Sigmoid colon (tissue), 7 donors: ENCODE data around the gene TCF12. TPM values are rescaled to one million over a fixed set of nuclear protein-coding genes. Genes with fewer than 3 reads are reported as not detected.

Source experiments
- DNase-seq: peaks from one replicate; pipeline ENCODE4 v3.0.0-alpha.2; 2019
- H3K27ac ChIP-seq, 4 donors: fragments of 200-600 bp; sonication (generic); one replicate each; pipeline ENCODE4 v1.5.1; 2016 to 2019; ENCODE audit warnings: mild to moderate bottlenecking in 1 of 4
- H3K27me3 ChIP-seq, 3 donors: fragments of 200-600 bp; sonication (generic); one replicate each; pipeline ENCODE4 v1.5.1; 2019; ENCODE audit warnings: mild to moderate bottlenecking in 1 of 3
- H3K36me3 ChIP-seq, 4 donors: fragments of 200-600 bp; sonication (generic); one replicate each; pipeline ENCODE4 v1.5.1; 2016 to 2019
- H3K4me1 ChIP-seq, 4 donors: fragments of 200-600 bp; sonication (generic); one replicate each; pipeline ENCODE4 v1.5.1; 2017 to 2019
- H3K4me3 ChIP-seq, 4 donors: fragments of 200-600 bp; sonication (generic); one replicate each; pipeline ENCODE4 v1.5.1; 2017 to 2019; ENCODE audit warnings: mild to moderate bottlenecking in 2 of 4, moderate library complexity in 1 of 4
- H3K9me3 ChIP-seq, 4 donors: fragments of 200-600 bp in 3 of 4; sonication (generic) in 3 of 4; one replicate each; pipeline versions ENCODE4 v1.5.1 to v1.6.1; 2013 to 2019
- EP300 ChIP-seq, 4 donors: sonication (generic); formaldehyde crosslinking; IDR thresholded peaks; one replicate each; pipeline ENCODE4 v1.6.1; 2017; ENCODE audit warnings: antibody characterized with exemption in 4 of 4
- POLR2A ChIP-seq, 2 donors: fragments of 450-650 bp; IDR thresholded peaks; one replicate each; pipeline ENCODE4 v1.6.1; 2016; ENCODE audit warnings: antibody characterized with exemption in 2 of 2, mild to moderate bottlenecking in 2 of 2, moderate library complexity in 2 of 2
- POLR2AphosphoS5 ChIP-seq, 4 donors: sonication (generic); formaldehyde crosslinking; IDR thresholded peaks; one replicate each; pipeline ENCODE4 v1.6.1; 2017; ENCODE audit warnings: antibody characterized with exemption in 4 of 4
- WGBS, 2 donors: extraction: QIAGEN DNeasy Blood & Tissue Kit; methylation state at CpG; one replicate each; pipeline ENCODE4 v1.1.7; 2013; 5-methylcytosine and 5-hydroxymethylcytosine counted together
- intact Hi-C: fragments of 100-400 bp; cut with DNase I; formaldehyde crosslinking; loops from one replicate; pipeline ENCODE4 v1.15.1; 2023
- polyA plus RNA-seq, 3 donors: library from polyadenylated mRNA; stranded (reverse); fragments of 200-250 nt; gene quantifications; one replicate each; pipeline ENCODE4 v1.2.3, GENCODE V29; 2013
- total RNA-seq, 4 donors: library from RNA; depleted of rRNA; stranded (reverse); fragments of >200 nt; gene quantifications; one replicate each; pipeline ENCODE4 v1.1.0, GENCODE V29; 2016
- TF ChIP-seq, protein P1 (sequence below), 4 experiments: fragments of 450-650 bp in 3 of 4; fragments of 200-600 bp in 1 of 4; IDR thresholded peaks; one replicate each; pipeline ENCODE4 v1.5.1; 2016 to 2019; ENCODE audit warnings: antibody characterized with exemption in 4 of 4, mild to moderate bottlenecking in 3 of 4, moderate library complexity in 2 of 4
- donor health status: healthy with polysubstance abuse.
- donor health status: Bipolar disorder and iron deficiency.
- donor health status: healthy.

The TCF12 gene
- total and polyA plus RNA-seq, 7 donors = 13.2 to 147 (median 77.8) TPM

DNA sequence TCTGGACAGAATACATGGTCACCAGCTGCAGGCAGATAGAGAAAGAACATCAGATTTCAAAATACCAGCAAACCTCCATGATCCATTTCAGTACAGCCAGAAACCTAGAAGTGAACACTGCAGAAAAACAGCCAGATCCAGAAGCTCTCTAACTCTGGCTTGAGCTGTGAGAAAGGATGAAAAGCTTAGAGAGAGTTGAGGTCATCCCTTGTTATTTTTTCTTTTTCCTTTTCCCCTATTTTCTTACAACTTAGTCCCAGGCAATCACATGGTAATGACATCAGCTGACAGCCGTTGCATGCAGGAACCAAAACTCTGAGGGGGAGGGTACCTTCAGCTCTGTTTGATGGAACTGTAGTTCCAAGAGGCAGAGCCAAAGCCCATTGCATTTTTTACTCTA, 113.2 kb downstream of the TCF12 start:
- peak overlapping the region in 1 of 4 donors; percentile 27 for H3K27ac ChIP-seq
- peak; percentile 70 for DNase-seq
- WGBS, 2 donors = 17 to 35% methylated on average over 1 of the region's 1 CpG
- no peak overlapping the region for H3K4me3 ChIP-seq
- H3K4me1 ChIP-seq = peaks cover 0 to 46% (median 31%) of the 10 kb centered on the region in 4 donors
- intact Hi-C loops = no loop called here
- TF ChIP-seq EP300 (IDR thresholded peaks at IDR 0.05) = no peak
- no peak for TF ChIP-seq POLR2A (IDR thresholded peaks at IDR 0.05)
- TF ChIP-seq, protein P1, sequence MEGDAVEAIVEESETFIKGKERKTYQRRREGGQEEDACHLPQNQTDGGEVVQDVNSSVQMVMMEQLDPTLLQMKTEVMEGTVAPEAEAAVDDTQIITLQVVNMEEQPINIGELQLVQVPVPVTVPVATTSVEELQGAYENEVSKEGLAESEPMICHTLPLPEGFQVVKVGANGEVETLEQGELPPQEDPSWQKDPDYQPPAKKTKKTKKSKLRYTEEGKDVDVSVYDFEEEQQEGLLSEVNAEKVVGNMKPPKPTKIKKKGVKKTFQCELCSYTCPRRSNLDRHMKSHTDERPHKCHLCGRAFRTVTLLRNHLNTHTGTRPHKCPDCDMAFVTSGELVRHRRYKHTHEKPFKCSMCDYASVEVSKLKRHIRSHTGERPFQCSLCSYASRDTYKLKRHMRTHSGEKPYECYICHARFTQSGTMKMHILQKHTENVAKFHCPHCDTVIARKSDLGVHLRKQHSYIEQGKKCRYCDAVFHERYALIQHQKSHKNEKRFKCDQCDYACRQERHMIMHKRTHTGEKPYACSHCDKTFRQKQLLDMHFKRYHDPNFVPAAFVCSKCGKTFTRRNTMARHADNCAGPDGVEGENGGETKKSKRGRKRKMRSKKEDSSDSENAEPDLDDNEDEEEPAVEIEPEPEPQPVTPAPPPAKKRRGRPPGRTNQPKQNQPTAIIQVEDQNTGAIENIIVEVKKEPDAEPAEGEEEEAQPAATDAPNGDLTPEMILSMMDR (IDR thresholded peaks at IDR 0.05) = no peak
- H3K27me3 ChIP-seq = no peaks in the 10 kb centered on the region
- no peaks in the 10 kb centered on the region for H3K9me3 ChIP-seq
- no peaks in the 10 kb centered on the region for H3K36me3 ChIP-seq

DNA sequence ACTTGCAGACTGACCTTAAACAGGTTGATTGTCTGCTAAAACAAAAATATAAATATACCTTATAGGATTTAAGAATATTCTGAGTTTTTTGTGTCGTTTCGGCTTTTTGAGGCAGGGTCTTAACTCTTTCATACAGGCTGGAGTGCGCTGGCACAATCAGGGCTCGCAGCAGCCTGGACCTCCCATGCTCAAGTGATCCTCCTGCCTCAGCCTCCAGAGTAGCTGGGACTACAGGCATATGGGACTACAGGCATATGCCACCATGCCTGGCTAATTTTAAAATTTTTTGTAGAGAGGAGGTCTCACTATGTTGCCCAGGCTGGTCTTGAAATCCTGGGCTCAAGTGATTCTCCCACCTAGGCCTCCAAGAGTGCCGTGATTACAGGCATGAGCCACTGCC, 113.9 kb downstream of the TCF12 start:
- peaks cover 0 to 45% (median 31%) of the 10 kb centered on the region in 4 donors for H3K4me1 ChIP-seq
- 94 to 98% methylated on average over 5 of the region's 5 CpGs for WGBS, 2 donors

DNA sequence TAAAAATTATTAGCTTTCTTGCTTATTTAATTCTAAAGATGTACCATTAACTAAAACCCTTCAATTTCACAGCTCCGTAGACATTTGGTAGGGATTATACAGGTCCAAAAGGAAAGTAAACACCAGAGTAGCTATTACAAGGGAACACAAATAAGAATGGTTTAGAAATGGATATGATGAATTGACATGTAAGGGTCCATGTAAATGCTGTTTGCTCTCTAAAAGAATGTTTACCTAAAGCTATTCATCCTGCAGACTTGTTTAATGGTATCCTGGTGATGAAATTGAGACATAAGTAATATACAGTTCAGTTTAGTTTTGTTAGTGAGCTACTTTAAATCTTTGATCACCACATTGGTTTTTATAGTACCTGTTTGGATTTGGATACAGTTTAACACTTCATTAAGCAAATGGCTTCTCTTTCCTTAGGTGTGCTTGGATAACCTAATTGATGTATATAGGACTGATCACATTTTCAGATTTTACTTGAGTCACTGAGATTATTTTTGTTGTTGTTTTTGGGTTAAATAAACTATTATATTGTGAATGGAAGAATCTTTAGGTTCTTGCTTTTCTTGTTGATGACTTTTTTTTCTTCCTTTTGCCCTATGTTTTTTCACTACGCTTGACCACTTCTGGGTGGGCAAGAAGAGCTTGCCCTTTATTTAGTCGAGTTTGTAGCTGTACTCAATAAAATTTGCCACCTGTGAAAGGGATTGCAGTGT, 115.4 kb downstream of the TCF12 start:
- DNase-seq = no peak
- Histone ChIP-seq H3K27me3 (no peaks in the 10 kb centered on the region), H3K4me1 (peaks cover 0 to 47% (median 31%) of the 10 kb centered on the region in 4 donors), H3K4me3 (no peak overlapping the region), H3K27ac (no peak overlapping the region), H3K36me3 (no peaks in the 10 kb centered on the region), H3K9me3 (no peaks in the 10 kb centered on the region)
- TF ChIP-seq, protein P1 (IDR thresholded peaks at IDR 0.05) = no peak
- TF ChIP-seq EP300 (IDR thresholded peaks at IDR 0.05) (no peak), POLR2AphosphoS5 (IDR thresholded peaks at IDR 0.05) (no peak), POLR2A (IDR thresholded peaks at IDR 0.05) (no peak)
- WGBS, 2 donors = 71 to 85% methylated on average over 3 of the region's 3 CpGs
- intact Hi-C loops = no loop called here

More for the DNA sequence above, 113.9 kb downstream of the TCF12 start:
- Histone ChIP-seq H3K36me3 (no peaks in the 10 kb centered on the region), H3K4me3 (no peak overlapping the region), H3K27ac (no peak overlapping the region), H3K9me3 (no peaks in the 10 kb centered on the region), H3K27me3 (no peaks in the 10 kb centered on the region)
- intact Hi-C loops = no loop called here
- TF ChIP-seq, protein P1 (IDR thresholded peaks at IDR 0.05) = no peak
- DNase-seq = no peak

DNA sequence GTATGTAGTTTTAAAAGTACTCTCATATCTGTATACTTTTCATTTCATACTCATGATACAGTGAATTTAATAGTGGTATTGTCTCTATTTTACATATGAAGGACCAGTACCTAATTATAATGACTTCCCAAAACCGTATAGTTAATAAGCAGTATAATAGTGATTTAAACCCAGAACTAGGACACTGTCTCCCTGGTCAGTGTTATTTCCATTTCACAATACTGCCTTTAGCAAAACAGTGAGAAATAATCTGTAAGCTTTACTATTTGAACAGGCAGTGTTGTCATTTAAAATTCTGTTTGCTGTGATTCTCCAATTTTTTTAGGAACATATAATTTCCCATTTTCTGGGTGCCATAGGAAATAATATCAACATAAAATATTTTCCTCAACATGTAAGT, 116.2 kb downstream of the TCF12 start:
- WGBS, 2 donors = 63 to 74% methylated on average over 1 of the region's 1 CpG
- TF ChIP-seq, protein P1 (IDR thresholded peaks at IDR 0.05) = no peak
- TF ChIP-seq POLR2A (IDR thresholded peaks at IDR 0.05) = no peak
- TF ChIP-seq EP300 (IDR thresholded peaks at IDR 0.05) = no peak
- no peak for TF ChIP-seq POLR2AphosphoS5 (IDR thresholded peaks at IDR 0.05)
- Histone ChIP-seq H3K27ac (no peak overlapping the region), H3K4me1 (peaks cover 0 to 54% (median 34%) of the 10 kb centered on the region in 4 donors), H3K27me3 (no peaks in the 10 kb centered on the region), H3K4me3 (no peak overlapping the region), H3K9me3 (no peaks in the 10 kb centered on the region), H3K36me3 (no peaks in the 10 kb centered on the region)
- no peak for DNase-seq
- intact Hi-C loops = no loop called here

DNA sequence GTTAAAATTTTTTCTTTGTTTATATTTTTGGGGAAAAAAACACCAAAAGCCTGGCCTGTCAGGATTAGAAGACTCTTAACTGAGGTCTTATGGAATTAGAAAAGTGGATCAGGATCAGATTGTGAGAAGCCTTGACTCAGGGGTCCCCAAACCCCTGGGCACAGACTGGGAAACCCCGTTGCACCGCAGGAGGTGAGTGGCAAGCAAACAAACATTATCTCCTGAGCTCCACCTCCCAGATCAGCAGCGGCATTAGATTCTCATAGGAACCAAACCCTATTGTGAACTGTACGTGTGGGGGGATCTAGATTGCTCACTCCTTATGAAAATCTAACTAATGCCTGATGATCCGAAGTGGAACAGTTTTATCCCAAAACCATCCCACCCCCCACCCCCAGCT, 117.2 kb downstream of the TCF12 start:
- no peak overlapping the region for H3K4me3 ChIP-seq
- 76 to 77% methylated on average over 5 of the region's 5 CpGs for WGBS, 2 donors
- no peaks in the 10 kb centered on the region for H3K27me3 ChIP-seq
- DNase-seq = no peak
- peaks cover 0 to 50% (median 39%) of the 10 kb centered on the region in 4 donors for H3K4me1 ChIP-seq
- no peak overlapping the region for H3K27ac ChIP-seq
- no peaks in the 10 kb centered on the region for H3K36me3 ChIP-seq
- intact Hi-C loops = no loop called here
- TF ChIP-seq EP300 (IDR thresholded peaks at IDR 0.05) (no peak), POLR2A (IDR thresholded peaks at IDR 0.05) (no peak), POLR2AphosphoS5 (IDR thresholded peaks at IDR 0.05) (no peak)
- TF ChIP-seq, protein P1 (IDR thresholded peaks at IDR 0.05) = no peak
- H3K9me3 ChIP-seq = no peaks in the 10 kb centered on the region
